GM21723 (cell line): ENCODE data around the gene CDC25A.
A peak's percentile ranks its signal among the peaks of the same experiment; 100 is the strongest.

Experiments
- ATAC-seq: cut with Tn5 transposase; IDR thresholded peaks from one replicate; pipeline ENCODE4 v1.9.1; 2021; ENCODE audit warnings: mild to moderate bottlenecking, moderate library complexity; ENCODE audit not compliant: unreplicated experiment

The CDC25A gene

DNA sequence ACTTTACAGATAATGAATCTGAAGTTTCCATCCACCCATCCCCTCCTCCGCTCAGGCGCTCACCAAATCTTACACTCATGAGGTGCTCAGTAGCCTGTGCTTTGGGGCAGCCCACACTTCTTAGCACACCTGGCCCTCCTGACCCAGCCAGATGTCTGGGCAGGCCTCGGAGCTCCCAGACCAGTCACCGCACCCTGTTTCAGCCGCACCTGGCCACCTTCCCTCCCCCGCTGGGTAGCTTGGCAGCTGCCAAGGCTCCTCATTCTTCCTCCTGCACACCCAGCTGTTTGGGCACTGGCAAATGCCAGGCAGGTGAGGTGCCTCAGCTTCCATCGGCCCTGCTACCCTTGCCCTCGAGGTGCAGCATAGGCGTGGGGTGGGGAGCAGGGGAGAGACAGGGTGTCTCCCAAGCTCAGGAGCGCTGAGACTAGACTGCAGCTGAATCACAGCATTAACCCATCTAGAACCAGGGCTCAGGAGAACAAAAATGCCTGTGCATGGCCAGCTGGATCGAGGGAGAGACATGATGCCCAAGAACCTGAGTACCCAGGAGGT is 45.8 kb downstream of the CDC25A start:
- ATAC-seq, result no peak

DNA sequence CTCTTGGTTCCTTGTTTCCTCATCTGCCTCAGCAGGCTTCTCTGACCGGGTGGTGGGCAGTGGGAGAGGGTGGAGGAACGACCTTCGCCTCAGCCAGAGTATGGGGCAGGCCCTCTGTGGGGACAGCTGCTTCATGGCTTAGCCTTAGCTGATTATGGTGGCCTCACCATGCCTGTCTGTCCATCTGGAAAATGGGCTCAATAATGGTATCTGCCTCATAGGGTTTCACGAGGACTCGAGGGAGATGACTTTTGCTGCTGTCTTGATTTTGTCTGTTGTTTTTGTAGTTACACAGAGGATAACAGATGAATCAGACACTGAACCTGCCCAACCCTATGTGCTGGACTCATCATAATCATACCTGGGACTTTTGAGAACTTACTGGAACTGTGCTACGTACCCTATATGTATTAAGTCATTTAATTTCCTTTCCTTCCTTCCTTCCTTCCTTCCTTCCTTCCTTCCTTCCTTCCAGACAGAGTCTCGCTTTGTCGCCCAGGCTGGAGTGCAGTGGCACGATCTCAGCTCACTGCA is 46.5 kb downstream of the CDC25A start:
- no peak for ATAC-seq

DNA sequence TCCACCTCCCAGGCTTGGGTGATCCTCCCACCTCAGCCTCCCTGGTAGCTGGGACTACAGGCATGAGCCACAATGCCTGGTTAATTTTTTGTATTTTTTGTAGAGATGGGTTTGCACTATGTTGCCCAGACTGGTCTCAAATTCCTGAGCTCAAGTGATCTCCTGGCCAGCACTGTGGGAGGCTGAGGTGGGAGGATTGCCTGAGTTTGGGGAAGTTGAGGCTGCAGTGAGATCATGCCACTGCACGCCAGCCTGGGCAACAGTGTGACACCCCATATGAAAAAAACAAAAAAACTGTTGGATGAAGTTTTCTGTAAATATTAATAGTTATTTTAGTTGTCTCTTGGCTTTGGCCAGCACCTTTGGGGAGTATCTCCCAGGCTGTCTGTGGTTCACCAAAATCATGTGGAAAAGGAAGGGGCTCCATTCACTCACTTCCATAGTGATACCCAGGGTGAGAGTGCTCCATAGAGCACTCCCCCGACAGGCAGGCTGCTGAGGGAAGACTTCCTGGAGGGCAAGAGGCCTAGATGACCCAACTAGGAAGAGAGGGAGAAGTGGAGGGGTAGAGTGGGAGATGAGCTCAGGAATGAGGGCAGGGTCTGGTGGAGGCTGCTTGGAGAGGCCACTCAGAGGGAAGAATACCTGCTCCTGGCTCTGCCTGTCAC is 47.1 kb downstream of the CDC25A start:
- no peak for ATAC-seq

DNA sequence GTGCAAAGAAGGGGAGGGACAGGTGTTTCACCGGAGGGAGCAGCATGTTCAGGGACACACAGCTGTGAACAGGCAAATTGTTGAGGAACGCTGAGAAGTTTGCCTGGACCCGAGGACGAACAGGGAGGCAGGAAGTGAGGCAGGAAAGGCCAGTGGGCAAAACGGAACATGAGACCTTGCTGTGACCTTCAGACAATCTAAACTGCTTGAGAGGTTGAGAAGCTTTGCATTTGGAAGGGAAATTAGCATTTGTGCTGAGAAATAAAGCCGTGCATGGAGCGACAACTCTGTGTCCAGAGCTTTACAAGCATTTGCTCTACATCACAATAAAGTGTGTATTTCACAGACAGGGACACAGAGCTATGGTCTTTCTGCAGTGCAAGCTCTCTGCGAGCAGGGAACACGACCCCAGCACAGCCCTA is 47.9 kb downstream of the CDC25A start:
- no peak for ATAC-seq

DNA sequence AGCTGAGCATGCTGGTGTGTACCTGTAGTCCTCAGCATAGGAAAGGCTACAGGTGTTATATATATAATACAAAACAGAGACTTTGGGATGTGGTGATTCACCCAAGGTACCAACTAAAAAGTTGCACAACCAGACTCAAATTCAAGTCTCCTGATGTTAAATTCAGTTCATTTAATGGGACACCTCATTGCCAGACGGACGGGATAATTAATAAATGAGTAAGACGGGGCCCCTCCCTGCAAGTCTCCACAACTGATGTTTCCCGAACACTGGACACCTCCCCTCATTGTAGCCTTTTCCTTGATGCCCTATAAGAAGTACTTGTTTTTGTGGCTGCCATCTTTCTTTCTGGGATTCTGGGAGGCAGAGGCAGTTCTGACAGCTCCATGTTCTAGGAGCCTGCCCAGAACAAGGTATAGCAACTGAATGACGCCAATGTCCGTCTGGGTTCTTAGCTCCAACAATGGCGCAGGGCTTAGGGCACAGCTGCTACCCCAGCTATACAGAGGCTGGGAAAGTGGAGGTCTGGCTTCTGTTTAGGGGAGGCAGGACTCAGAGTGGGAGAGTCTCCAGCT is 50.7 kb downstream of the CDC25A start:
- ATAC-seq, result no peak

DNA sequence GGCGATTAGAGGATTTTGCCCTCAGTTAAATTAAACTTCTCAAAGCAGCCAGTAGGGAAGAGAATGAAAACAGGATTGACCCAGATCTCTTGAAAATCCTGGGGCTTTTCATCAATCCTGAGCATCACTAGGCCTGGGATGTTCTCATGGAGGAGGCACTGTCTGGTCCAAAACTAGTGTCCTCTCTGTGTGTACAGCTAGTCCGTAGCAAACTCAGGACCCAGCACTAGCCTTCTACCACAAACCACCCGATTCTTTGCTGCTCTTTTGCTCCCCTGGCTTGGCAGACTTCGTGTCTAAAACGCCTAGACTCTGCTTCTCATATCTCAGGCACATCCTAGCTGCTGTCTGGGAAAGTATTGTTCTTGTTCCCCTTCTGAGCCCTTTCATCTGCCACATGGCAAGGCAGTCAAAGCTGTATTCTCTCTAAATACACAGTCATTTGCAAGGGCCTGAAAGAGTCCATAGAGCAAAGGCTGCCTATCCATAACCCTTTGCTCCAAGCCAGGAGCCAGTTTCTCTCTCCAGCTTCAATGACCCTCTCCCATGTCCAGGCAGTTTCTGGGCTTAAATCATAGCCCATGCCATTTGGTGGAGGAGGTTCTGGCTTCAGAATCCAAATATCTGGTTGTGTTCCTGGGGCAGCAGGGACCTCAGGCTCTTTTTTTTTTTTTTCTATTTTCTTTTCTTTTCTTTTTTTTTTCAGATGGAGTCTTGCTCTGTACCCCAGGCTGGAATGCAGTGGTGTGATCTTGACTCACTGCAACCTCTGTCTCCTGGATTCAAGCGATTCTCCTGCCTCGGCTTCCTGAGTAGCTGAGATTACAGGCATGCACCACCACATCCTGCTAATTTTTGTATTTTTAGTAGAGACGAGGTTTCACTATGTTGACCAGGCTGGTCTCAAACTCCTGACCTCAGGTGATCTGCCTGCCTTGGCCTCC is 52.4 kb downstream of the CDC25A start:
- no peak for ATAC-seq

DNA sequence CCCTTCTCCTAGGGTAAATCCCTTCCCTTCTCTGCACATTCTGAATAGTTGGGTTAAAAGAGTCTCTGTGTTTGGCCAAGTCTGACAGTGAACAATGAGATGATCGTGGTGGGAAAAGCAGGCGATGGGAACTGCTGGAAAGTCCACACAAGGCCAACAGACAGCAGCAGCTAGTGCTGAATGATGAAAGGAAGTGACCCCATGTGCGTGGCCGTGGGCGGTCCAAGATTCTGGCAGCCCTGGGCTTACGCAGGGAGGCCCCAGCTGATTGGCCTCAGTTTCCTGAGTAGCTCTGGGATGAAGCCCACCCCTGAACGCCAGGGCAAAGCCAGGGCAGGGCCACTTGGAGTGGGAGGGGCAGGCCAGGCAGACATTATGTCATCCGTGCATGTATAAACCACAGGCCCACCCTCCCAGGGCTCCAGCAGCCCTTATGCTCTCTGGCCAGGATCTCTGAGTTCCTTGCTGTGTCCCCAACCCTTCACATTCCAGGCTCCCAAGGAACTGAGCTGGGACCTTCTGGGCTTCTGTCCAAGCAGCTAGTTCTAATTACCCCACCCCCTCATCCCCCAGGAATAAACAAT is 57.8 kb downstream of the CDC25A start:
- no peak for ATAC-seq

DNA sequence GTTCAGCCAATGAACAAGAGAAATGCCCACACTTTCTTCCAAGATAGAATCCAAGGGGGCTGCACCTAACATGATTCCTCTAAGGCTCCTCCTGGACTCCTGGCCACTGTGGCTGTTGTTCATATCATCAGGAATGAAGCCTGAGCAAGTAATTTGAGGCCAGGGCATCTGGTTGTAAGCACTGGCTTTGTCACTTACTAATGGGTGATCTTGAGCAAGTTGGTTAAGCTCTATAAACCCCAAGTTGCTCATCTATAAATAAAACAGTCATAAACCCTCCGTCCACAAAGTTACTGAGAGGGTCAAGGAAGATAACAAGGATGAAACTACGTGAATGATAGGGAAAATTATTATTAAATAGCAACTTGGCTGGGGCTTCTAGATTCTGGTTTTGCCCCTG is 58.3 kb downstream of the CDC25A start:
- no peak for ATAC-seq

DNA sequence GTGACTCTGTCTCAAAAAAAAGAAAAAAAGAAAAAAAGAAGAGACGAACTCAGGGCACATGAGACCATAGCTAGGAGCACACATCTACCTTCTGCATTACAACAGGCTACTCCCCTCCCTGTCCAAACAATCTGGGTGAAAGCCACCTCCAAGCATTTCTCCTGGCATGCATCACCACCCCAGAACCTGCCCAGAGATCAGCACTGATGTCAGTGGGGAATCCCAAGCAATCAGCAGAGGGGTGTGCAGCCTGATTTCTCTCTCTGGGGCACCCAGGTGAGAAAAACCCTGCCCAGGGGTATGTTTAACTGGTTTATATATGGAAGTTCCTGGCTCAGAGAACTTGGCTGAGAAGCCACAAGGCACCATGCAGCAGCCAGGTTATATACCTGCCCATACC is 59.4 kb downstream of the CDC25A start:
- no peak for ATAC-seq

DNA sequence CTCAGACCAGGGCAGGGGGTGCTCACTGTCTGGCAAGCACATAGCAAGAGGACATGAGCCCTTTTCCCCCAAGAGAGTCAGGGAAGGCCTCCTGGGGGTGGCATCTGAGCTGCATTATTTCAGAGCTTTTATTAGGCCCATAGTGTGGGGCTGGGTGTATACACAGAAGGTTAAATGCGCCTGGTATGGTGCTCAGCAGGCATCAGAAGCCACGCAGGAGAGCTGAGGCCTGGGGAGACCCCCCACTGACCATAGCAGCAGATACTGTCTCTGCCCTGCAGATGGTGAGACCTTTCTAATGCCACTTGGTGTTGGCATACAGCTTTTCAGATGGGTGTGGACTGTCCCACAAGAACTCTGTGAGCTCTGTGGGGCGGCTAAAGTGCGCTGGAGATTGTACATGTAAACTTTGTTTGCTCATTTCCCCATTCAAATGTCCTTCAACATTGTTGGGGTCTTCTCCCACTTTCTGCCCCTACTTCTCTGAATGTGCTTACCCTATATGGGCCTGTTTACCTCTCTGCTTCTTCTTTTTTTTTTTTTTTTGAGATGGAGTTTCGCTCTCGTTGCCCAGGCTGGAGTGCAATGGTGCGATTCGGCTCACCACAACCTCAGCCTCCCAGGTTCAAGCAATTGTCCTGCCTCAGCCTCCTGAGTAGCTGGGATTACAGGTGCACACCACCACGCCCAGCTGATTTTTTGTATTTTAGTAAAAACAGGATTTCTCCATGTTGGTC is 62.2 kb downstream of the CDC25A start:
- ATAC-seq, result no peak

DNA sequence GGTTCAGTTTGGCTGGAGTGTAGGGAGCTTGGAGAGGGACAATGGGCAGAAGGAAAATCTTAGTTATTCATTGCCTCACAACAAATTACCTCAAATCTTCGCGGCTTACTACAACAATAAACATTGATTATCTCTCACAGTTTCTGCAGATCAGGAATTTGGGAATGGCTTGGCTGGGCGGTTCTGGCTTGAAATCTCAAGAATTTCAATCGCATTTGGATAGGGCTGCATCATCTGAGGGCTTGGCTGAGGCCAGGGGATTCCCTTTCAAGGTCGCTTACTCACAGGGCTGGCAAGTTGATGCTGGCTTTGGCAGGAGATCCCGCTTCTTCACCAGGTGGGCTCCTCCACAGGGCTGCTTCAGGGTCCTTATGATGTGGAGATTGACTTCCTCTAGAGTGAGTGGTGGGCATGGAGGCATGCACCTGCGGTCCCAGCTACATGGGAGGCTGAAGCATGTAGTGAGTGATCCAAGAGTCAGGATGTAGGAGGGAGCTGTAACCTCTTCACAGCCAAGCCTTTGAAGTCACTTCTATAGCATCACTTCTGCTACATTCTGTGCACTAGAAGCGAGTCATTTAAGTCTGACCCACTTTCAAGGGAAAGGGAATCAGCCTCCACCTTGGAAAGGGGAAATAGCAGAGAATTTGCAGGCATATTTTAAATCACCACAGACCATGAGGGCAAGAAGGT is 63.1 kb downstream of the CDC25A start:
- ATAC-seq, result no peak

DNA sequence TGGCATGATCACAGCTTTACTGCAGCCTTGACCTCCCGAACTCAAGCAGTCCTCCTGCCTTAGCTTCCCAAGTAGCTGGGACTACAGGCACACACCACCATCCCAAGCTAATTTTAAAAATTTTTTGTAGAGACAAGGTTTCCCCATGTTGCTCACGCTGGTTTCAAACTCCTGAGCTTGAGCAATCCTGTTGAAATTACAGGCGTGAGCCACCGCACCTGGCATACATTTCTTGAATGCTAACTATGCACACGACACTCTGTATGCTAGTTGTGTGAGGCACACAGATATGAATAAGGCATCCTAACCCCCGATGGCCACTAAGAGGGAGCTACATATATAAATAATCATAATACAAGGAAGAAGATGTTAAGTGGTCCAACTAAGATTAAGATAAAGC is 64.9 kb downstream of the CDC25A start:
- no peak for ATAC-seq

DNA sequence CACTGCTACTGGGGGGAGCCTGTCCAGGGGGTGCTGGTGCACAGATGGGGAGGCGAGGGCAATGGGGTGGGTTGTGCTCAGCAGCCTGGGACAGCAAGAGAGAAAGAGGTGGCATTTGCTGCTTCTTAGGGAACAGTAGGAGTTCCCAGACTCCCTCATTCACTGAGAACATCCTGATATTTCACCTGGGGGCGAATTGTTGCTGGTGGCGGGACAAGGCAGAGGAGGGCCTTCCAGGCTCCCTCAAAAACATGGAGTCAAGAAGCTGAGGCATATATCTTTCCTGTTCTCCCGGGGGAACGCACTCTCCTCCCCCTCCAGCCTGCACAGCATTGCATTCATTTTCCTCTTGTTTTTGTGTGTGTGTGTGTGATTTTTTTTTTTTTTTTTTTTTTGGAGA is 65.7 kb downstream of the CDC25A start:
- ATAC-seq, result no peak

DNA sequence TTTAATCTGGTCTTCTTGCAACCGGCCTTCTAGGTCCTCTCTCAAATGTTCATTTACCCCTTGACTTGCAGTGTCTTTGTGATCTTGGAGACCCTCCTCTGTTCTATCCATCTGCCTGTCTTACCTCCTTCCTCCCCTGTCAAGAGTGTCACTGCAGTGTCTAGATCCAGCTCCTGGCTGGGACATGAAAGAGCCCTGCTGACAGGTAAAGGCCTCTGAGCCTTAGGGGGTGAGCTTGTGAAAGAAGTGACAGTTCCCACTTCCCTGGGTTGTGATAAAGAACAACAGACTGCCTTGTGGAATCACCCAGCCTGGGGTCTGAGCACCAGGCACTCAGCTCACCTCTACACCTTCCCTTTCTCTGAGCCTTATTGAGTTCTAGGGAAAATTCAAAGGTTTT is 68.0 kb downstream of the CDC25A start:
- no peak for ATAC-seq

DNA sequence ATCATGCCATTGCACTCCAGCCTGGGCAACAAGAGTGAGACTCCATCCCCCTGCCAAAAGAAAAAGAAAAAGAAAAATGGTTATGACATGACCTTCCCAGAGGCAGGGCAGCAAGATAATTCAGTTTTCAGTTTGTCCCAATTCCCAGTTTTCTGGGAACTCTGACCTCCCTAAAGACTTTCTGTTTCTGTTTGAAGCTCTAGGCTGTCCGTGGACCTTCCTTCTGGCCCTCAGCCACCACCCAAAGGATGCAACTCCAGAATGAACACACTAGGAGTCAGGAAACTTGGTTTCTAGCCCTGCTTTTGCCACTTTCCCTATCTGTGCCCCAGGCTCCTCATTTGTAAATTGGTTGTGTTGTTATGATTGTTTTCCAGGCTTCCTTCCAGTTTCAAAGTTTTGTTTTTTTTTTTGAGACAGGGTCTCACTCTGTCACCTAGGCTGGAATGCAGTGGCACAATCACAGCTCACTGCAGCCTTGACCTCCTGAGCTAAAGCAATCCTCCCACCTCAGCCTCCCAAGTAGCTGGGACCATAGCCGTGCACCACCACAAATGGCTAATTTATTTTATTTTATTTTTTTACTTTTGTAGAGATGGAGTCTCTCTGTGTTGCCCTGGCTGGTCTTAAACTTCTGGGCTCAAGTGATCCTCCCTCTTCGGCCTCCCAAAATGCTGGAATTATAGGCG is 68.6 kb downstream of the CDC25A start:
- no peak for ATAC-seq

DNA sequence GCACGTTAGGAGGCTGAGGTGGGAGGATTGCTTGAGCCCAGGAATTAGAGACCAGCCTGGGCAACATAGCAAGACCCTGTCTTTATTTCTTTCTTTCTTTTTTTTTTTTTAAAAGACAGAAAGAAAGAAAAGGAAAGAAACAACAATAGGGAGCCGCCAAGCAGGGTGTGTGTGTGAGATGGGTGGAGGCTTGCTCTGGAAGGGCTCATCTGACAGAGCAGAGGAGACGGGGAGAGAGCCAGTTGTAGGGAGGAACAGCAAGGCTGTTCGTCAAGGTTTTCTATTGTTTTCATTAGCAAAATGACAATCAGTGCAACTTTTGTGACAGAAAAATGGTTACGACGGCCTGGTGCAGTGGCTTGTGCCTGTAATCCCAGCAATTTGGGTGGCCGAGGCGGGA is 69.3 kb downstream of the CDC25A start:
- ATAC-seq, result no peak

DNA sequence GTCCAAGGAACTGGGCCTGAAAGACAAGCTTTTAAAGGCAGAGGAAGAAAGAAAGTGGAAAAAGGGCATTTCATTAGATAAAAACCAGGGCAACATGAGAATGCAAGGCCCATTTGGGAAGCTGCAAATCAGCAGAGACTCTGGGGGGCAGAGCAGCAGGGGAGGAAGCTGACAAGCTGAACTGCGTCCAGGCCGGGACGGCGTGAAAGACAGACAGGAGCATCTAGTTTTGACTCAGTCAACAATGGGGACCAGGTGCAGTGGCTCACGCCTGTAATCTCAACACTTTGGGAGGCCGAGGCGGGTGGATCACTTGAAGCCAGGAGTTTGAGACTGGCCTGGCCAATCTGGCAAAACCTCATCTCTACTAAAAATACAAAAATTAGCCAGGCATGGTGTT is 69.9 kb downstream of the CDC25A start:
- ATAC-seq, result no peak

DNA sequence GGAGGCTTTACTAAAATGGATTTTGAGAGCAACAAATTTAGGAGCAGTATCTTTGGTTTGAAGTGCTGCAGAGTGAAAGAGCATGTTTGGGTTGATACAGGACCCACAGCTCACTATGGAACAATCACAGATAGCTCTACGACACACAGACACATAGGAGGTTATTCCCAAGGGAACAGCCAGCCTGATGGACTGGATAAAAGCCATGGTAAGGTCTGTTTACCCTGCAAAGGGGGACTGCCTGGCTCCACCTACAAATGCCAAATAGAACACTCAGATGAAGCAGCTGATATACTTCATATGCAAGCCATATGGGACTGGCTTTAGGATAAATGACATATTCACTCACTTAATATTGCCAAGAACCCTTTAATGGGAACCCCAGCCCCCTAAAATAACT is 75.4 kb downstream of the CDC25A start:
- ATAC-seq, result no peak

DNA sequence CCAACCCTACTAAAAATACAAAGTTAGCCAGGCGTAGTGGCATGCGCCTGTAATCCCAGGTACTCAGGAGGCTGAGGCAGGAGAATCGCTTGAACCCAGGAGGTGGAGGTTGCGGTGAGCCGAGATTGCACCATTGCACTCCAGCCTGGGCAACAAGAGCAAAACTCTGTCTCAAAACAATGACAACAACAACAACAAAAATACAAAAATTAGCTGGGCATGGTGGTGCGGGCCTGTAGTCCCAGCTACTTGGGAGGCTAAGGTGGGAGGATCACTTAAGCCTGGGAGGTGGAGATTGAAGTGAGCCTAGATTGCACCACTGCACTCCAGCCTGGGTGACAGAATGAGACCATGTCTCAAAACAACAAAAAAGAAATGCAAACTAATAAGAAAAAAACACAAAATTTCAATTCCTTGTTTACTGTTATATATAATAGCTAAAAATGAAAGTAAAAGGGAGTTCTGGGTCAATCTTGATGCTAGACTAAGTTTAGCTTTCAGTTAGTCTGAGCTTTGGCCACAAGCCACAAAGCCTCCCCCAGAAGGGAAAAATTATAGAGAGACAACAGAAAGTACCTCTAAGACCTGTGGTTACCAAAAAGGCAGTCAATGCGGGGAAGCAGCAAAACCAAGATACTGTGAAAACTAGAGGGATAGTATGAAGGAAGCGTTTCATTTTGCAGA is 76.0 kb downstream of the CDC25A start:
- ATAC-seq, result peak; percentile 95
